ENCODE results near the gene DNAH14. TPM values are rescaled to one million over a fixed set of nuclear protein-coding genes. Genes with fewer than 3 reads are reported as not detected.
A peak's percentile ranks its signal among the peaks of the same experiment; 100 is the strongest.
"Not testable (repeated sequence)": the region's sequence is repeated elsewhere in the genome, so short reads cannot be mapped to it uniquely, and the experiment has no call there.

Gene DNAH14
- total RNA-seq, 1 experiment from 2014 or later, result 57.3 TPM

- ChIA-PET POLR2A (no interaction called here), CTCF (interaction anchor here (2.7 kb wide), 1 partner anchor 99 kb away, joined by 20 read pairs; no protein-coding TSS in a partner anchor)
- H3K27me3 ChIP-seq (replicated peaks; ENCODE audit: control insufficient read depth, insufficient read depth, low read length), result no peaks in the 10 kb centered on the region
- intact Hi-C loops (cut with micrococcal nuclease; ENCODE audit: unreplicated experiment), result loop anchor here (1.0 to 10.0 kb wide), 3 partner anchors 23 to 655 kb away; no protein-coding TSS in a partner anchor
- H3K9me3 ChIP-seq, result no peaks in the 10 kb centered on the region
- DNase-seq, result no peak
- BruUV-seq (replicated peaks), result no TSS peak
- H3K4me3 ChIP-seq (ENCODE audit: low read depth, low read length), result no peak overlapping the region
- Mint-ChIP-seq H3K4me1 (ENCODE audit: low read depth, unreplicated experiment) (peaks cover 10% of the 10 kb centered on the region), H3K36me3 (ENCODE audit: insufficient read depth, unreplicated experiment) (no peaks in the 10 kb centered on the region), H3K9me3 (ENCODE audit: unreplicated experiment) (no peaks in the 10 kb centered on the region), H3K27ac (ENCODE audit: unreplicated experiment) (no peak overlapping the region), H3K4me3 (ENCODE audit: unreplicated experiment) (no peak overlapping the region), H3K27me3 (ENCODE audit: insufficient read depth, unreplicated experiment) (no peaks in the 10 kb centered on the region)
- 0 out of 2 replicates have a peak, but pooled peaks cover 6% of the 10 kb centered on the region for H3K4me1 ChIP-seq
- H3K36me3 ChIP-seq (ENCODE audit: control insufficient read depth, insufficient read depth, low read length), result no peaks in the 10 kb centered on the region
- no peak for TF ChIP-seq CTCF (IDR thresholded peaks at IDR 0.05; ENCODE audit: insufficient read depth in 1 of 2, low read depth in 1 of 2, low read length in 1 of 2, severe bottlenecking in 1 of 2, unreplicated experiment in 1 of 2)
Measured at GRCh38 chr1:225319871-225320270, 390.4 kb downstream of the DNAH14 start.

- Mint-ChIP-seq H3K36me3 (ENCODE audit: insufficient read depth, unreplicated experiment) (no peaks in the 10 kb centered on the region), H3K4me1 (ENCODE audit: low read depth, unreplicated experiment) (peaks cover 10% of the 10 kb centered on the region), H3K4me3 (ENCODE audit: unreplicated experiment) (no peak overlapping the region), H3K9me3 (ENCODE audit: unreplicated experiment) (no peaks in the 10 kb centered on the region), H3K27ac (ENCODE audit: unreplicated experiment) (no peak overlapping the region), H3K27me3 (ENCODE audit: insufficient read depth, unreplicated experiment) (no peaks in the 10 kb centered on the region)
- BruUV-seq (replicated peaks), result no TSS peak
- CTCF ChIA-PET, result no interaction called here
- no peaks in the 10 kb centered on the region for H3K27me3 ChIP-seq (replicated peaks; ENCODE audit: control insufficient read depth, insufficient read depth, low read length)
- H3K36me3 ChIP-seq (ENCODE audit: control insufficient read depth, insufficient read depth, low read length), result no peaks in the 10 kb centered on the region
- 0 out of 2 replicates have a peak, but pooled peaks cover 6% of the 10 kb centered on the region for H3K4me1 ChIP-seq
- no peaks in the 10 kb centered on the region for H3K9me3 ChIP-seq
- no peak for TF ChIP-seq CTCF (IDR thresholded peaks at IDR 0.05; ENCODE audit: insufficient read depth in 1 of 2, low read depth in 1 of 2, low read length in 1 of 2, severe bottlenecking in 1 of 2, unreplicated experiment in 1 of 2)
- no peak overlapping the region for H3K4me3 ChIP-seq (ENCODE audit: low read depth, low read length)
- no peak for DNase-seq
- intact Hi-C loops (cut with micrococcal nuclease; ENCODE audit: unreplicated experiment), result no loop called here
- POLR2A ChIA-PET, result no interaction called here
Measured at GRCh38 chr1:225321784-225322183, 392.3 kb downstream of the DNAH14 start.

DNA sequence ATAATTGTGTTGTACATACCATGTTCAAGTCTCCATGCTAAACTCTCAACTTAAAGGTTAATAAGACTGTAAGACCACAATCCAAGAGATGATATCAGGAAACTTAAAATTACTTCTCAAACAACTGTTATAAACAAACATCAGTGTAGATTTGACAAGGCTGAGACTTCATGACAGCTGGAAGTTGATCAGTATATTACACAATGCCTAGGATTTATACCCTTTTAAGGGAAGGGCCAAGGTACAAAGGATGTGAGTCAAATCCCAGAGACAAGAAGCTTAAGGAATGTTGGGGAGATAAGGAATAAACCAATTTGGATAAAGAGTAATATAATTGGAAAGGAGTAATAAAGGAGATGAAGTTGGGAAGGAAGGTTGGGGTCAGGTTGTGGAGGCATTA lies 399.6 kb downstream of the DNAH14 start:
- no TSS peak for BruUV-seq (replicated peaks)

GRCh38 chr1:225329996-225330395 lies 400.5 kb downstream of the DNAH14 start:
- peaks cover 12% of the 10 kb centered on the region for H3K4me1 ChIP-seq
- POLR2A ChIA-PET; BruUV-seq (replicated peaks); H3K27ac Mint-ChIP-seq (ENCODE audit: unreplicated experiment); H3K36me3 ChIP-seq (ENCODE audit: control insufficient read depth, insufficient read depth, low read length); H3K27me3 Mint-ChIP-seq (ENCODE audit: insufficient read depth, unreplicated experiment); DNase-seq; H3K27me3 ChIP-seq (replicated peaks; ENCODE audit: control insufficient read depth, insufficient read depth, low read length); H3K4me1 Mint-ChIP-seq (ENCODE audit: low read depth, unreplicated experiment); H3K9me3 ChIP-seq; H3K4me3 ChIP-seq (ENCODE audit: low read depth, low read length); CTCF ChIA-PET; H3K4me3 Mint-ChIP-seq (ENCODE audit: unreplicated experiment); intact Hi-C loops (cut with micrococcal nuclease; ENCODE audit: unreplicated experiment); H3K9me3 Mint-ChIP-seq (ENCODE audit: unreplicated experiment); H3K36me3 Mint-ChIP-seq (ENCODE audit: insufficient read depth, unreplicated experiment): not testable (repeated sequence)

More for the DNA sequence above, 399.6 kb downstream of the DNAH14 start:
- Histone ChIP-seq H3K36me3 (ENCODE audit: control insufficient read depth, insufficient read depth, low read length) (no peaks in the 10 kb centered on the region), H3K27me3 (replicated peaks; ENCODE audit: control insufficient read depth, insufficient read depth, low read length) (no peaks in the 10 kb centered on the region), H3K4me3 (ENCODE audit: low read depth, low read length) (no peak overlapping the region), H3K4me1 (peaks cover 12% of the 10 kb centered on the region), H3K9me3 (no peaks in the 10 kb centered on the region)
- no peak overlapping the region for H3K27ac Mint-ChIP-seq (ENCODE audit: unreplicated experiment)
- no peaks in the 10 kb centered on the region for H3K36me3 Mint-ChIP-seq (ENCODE audit: insufficient read depth, unreplicated experiment)
- H3K4me3 Mint-ChIP-seq (ENCODE audit: unreplicated experiment), result no peak overlapping the region
- H3K9me3 Mint-ChIP-seq (ENCODE audit: unreplicated experiment), result no peaks in the 10 kb centered on the region
- no peaks in the 10 kb centered on the region for H3K27me3 Mint-ChIP-seq (ENCODE audit: insufficient read depth, unreplicated experiment)
- peaks cover 8% of the 10 kb centered on the region for H3K4me1 Mint-ChIP-seq (ENCODE audit: low read depth, unreplicated experiment)
- DNase-seq, result peak in 1 of 2 experiments; percentile 10
- ChIA-PET CTCF (interaction anchor here (0.6 to 1.5 kb wide), 2 partner anchors 10 to 874 kb away, joined by 4 to 5 read pairs; no protein-coding TSS in a partner anchor), POLR2A (no interaction called here)
- intact Hi-C loops (cut with micrococcal nuclease; ENCODE audit: unreplicated experiment), result no loop called here
- TF ChIP-seq CTCF (IDR thresholded peaks at IDR 0.05; ENCODE audit: insufficient read depth in 1 of 2, low read depth in 1 of 2, low read length in 1 of 2, severe bottlenecking in 1 of 2, unreplicated experiment in 1 of 2), result no peak

Data from Caco-2 (cell line).